ENCODE results near the gene SPG21. TPM values are rescaled to one million over a fixed set of nuclear protein-coding genes. Genes with fewer than 3 reads are reported as not detected.

The SPG21 gene
- total RNA-seq, 1 experiment from 2014 or later: 89.1 TPM

DNA sequence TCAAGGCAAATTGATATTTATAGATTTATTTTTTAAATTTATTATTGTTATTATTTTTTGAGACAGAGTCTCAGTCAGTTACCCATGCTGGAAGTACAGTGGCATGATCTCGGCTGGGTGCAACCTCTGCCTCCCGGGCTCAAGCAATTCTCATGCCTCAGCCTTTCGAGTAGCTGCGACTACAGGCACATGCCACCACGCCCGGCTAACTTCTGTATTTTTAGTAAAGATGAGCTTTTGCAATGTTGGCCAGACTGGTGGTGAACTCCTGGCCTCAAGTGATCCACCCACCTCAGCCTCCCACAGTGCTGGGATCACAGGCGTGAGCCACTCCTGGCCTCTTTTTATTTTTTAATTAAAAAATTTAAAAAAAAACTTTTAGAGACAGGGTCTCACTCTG lies 19.0 kb downstream of the SPG21 start:
- Histone ChIP-seq H3K9me3 (ENCODE audit: low read depth, low read length, poor library complexity, severe bottlenecking) (no peaks in the 10 kb centered on the region), H3K27me3 (replicated peaks; ENCODE audit: insufficient read depth, low read depth, low read length, poor library complexity) (no peaks in the 10 kb centered on the region), H3K4me1 (ENCODE audit: insufficient read depth, low read length, poor library complexity, severe bottlenecking) (no peaks in the 10 kb centered on the region), H3K36me3 (ENCODE audit: insufficient read depth, low read length, poor library complexity, severe bottlenecking) (peaks cover 46% of the 10 kb centered on the region), H3K27ac (ENCODE audit: low read depth, low read length, poor library complexity, severe bottlenecking) (no peak overlapping the region), H3K4me3 (ENCODE audit: low read depth, low read length, poor library complexity, severe bottlenecking) (no peak overlapping the region)
- BruUV-seq (replicated peaks): no TSS peak
- intact Hi-C loops (cut with micrococcal nuclease; ENCODE audit: unreplicated experiment): no loop called here
- TF ChIP-seq, protein P1, sequence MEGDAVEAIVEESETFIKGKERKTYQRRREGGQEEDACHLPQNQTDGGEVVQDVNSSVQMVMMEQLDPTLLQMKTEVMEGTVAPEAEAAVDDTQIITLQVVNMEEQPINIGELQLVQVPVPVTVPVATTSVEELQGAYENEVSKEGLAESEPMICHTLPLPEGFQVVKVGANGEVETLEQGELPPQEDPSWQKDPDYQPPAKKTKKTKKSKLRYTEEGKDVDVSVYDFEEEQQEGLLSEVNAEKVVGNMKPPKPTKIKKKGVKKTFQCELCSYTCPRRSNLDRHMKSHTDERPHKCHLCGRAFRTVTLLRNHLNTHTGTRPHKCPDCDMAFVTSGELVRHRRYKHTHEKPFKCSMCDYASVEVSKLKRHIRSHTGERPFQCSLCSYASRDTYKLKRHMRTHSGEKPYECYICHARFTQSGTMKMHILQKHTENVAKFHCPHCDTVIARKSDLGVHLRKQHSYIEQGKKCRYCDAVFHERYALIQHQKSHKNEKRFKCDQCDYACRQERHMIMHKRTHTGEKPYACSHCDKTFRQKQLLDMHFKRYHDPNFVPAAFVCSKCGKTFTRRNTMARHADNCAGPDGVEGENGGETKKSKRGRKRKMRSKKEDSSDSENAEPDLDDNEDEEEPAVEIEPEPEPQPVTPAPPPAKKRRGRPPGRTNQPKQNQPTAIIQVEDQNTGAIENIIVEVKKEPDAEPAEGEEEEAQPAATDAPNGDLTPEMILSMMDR (conservative IDR thresholded peaks at IDR 0.05; ENCODE audit: low read depth, low read length): no peak
- no peak for TF ChIP-seq EZH2 (IDR thresholded peaks at IDR 0.05; ENCODE audit: borderline replicate concordance, low read depth, low read length, poor library complexity, severe bottlenecking)
- DNase-seq (ENCODE audit: low spot score): no peak
- POLR2A ChIA-PET (ENCODE audit: low non-redundant PET): interaction anchor here (0.6 kb wide), 1 partner anchor 63 kb away, joined by 4 read pairs; no protein-coding TSS in a partner anchor
- CTCF ChIA-PET: no interaction called here

DNA sequence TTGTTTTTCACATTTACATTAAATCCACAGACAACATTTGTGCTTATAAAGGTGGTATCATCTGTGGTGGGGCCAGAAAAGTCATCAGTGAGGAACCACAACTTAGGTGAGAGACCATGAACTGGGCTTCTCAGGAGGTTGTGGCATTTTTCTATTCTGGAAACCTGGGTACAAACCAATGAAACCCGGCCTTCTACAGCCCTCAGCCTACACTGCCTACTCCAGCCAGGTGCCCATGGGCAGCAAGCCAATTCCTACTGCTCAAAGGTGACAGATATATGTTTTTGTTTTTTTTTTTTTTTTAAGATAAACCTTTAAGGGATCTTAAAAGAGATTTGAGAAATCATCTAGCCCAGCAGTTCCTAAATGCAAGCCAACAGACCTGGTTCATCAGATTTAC lies 20.3 kb downstream of the SPG21 start:
- peaks cover 52% of the 10 kb centered on the region for H3K36me3 ChIP-seq (ENCODE audit: insufficient read depth, low read length, poor library complexity, severe bottlenecking)
- H3K27me3 ChIP-seq (replicated peaks; ENCODE audit: insufficient read depth, low read depth, low read length, poor library complexity): no peaks in the 10 kb centered on the region
- TF ChIP-seq, protein P1 (conservative IDR thresholded peaks at IDR 0.05; ENCODE audit: low read depth, low read length): no peak
- no peak for TF ChIP-seq EZH2 (IDR thresholded peaks at IDR 0.05; ENCODE audit: borderline replicate concordance, low read depth, low read length, poor library complexity, severe bottlenecking)
- no peaks in the 10 kb centered on the region for H3K4me1 ChIP-seq (ENCODE audit: insufficient read depth, low read length, poor library complexity, severe bottlenecking)
- H3K4me3 ChIP-seq (ENCODE audit: low read depth, low read length, poor library complexity, severe bottlenecking): no peak overlapping the region
- no peak overlapping the region for H3K27ac ChIP-seq (ENCODE audit: low read depth, low read length, poor library complexity, severe bottlenecking)
- ChIA-PET POLR2A (ENCODE audit: low non-redundant PET) (interaction anchor here (0.5 kb wide), 1 partner anchor 18 kb away, joined by 3 read pairs; no protein-coding TSS in a partner anchor), CTCF (no interaction called here)
- H3K9me3 ChIP-seq (ENCODE audit: low read depth, low read length, poor library complexity, severe bottlenecking): no peaks in the 10 kb centered on the region
- BruUV-seq (replicated peaks): no TSS peak
- DNase-seq (ENCODE audit: low spot score): no peak
- intact Hi-C loops (cut with micrococcal nuclease; ENCODE audit: unreplicated experiment): no loop called here

GRCh38 chr15:64961013-64961412 lies 28.7 kb downstream of the SPG21 start:
- intact Hi-C loops (cut with micrococcal nuclease; ENCODE audit: unreplicated experiment): no loop called here
- CTCF ChIA-PET: no interaction called here
- BruUV-seq (replicated peaks): no TSS peak
- no peaks in the 10 kb centered on the region for H3K9me3 ChIP-seq (ENCODE audit: low read depth, low read length, poor library complexity, severe bottlenecking)
- no peak overlapping the region for H3K27ac ChIP-seq (ENCODE audit: low read depth, low read length, poor library complexity, severe bottlenecking)
- H3K4me1 ChIP-seq (ENCODE audit: insufficient read depth, low read length, poor library complexity, severe bottlenecking): no peaks in the 10 kb centered on the region
- POLR2A ChIA-PET (ENCODE audit: low non-redundant PET): no interaction called here
- H3K27me3 ChIP-seq (replicated peaks; ENCODE audit: insufficient read depth, low read depth, low read length, poor library complexity): no peaks in the 10 kb centered on the region
- TF ChIP-seq EZH2 (IDR thresholded peaks at IDR 0.05; ENCODE audit: borderline replicate concordance, low read depth, low read length, poor library complexity, severe bottlenecking): no peak
- TF ChIP-seq, protein P1 (conservative IDR thresholded peaks at IDR 0.05; ENCODE audit: low read depth, low read length): no peak
- no peak for DNase-seq (ENCODE audit: low spot score)
- H3K4me3 ChIP-seq (ENCODE audit: low read depth, low read length, poor library complexity, severe bottlenecking): no peak overlapping the region
- peaks cover 58% of the 10 kb centered on the region for H3K36me3 ChIP-seq (ENCODE audit: insufficient read depth, low read length, poor library complexity, severe bottlenecking)
